K562 (cell line): Measurements from ENCODE around the gene RMP24.

Experiments
- MTA3 ChIP-seq: fragments of 450-650 bp; formaldehyde crosslinking; IDR thresholded peaks from 2 replicates; pipeline ENCODE4 v1.6.1; 2017; ENCODE audit warnings: mild to moderate bottlenecking, borderline replicate concordance
- POLR2A ChIP-seq: fragments of 450-650 bp; conservative IDR thresholded peaks from 2 replicates; pipeline ENCODE4 v1.6.1; 2016
- TCF3 ChIP-seq: sonication (generic); formaldehyde crosslinking; IDR thresholded peaks from 2 replicates; pipeline ENCODE4 v1.4.0; 2020; ENCODE audit warnings: mild to moderate bottlenecking, missing genetic modification reagents

DNA sequence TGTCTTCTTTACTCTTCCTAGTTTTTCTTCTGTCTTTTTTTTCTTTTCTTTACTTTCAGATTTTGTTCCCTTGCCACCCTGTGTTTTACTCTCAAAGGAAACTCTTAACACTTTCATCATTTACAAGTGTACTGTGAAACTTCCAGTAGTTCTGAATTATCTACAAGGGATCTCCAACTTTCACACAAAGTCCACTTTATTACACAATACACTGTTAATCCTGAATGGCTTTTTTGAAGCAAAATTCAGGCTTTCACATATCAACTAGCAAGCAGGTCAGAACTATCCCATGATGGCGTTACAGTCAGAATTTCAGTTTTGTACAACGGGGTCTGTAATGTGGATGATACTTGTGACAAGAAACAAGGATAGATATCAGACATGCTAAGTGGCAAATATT lies 34.5 kb downstream of the RMP24 start:
- TF ChIP-seq MTA3 (no peak), TCF3 (CRISPR knock-in tag) (no peak), POLR2A (no peak)
